Measurements from ENCODE around the gene ARHGEF5.

DNA sequence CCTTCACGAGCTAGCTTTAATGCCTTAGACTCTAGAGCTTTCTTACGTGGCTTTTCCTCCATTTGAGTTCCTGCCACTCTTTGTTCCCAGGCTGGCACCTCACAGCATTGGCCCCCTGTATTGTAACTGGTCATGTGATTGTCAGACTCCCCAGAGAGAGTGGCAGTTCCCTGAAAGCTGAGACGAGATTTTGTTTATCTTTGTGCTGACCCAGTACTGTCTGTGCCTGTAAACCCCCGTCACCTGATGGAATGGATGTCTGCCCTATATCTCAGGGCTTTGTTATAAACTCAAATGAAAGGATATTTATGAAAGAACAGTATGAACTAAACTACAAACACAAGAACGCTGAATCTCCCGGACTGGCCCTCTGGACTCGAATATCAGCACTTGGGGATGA, 35.3 kb downstream of the ARHGEF5 start:
- TF ChIP-seq, protein P1, sequence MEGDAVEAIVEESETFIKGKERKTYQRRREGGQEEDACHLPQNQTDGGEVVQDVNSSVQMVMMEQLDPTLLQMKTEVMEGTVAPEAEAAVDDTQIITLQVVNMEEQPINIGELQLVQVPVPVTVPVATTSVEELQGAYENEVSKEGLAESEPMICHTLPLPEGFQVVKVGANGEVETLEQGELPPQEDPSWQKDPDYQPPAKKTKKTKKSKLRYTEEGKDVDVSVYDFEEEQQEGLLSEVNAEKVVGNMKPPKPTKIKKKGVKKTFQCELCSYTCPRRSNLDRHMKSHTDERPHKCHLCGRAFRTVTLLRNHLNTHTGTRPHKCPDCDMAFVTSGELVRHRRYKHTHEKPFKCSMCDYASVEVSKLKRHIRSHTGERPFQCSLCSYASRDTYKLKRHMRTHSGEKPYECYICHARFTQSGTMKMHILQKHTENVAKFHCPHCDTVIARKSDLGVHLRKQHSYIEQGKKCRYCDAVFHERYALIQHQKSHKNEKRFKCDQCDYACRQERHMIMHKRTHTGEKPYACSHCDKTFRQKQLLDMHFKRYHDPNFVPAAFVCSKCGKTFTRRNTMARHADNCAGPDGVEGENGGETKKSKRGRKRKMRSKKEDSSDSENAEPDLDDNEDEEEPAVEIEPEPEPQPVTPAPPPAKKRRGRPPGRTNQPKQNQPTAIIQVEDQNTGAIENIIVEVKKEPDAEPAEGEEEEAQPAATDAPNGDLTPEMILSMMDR (IDR thresholded peaks at IDR 0.05) = no peak
- TF ChIP-seq POLR2A (IDR thresholded peaks at IDR 0.05) = no peak

Measured in heart left ventricle (tissue), 13 donors.